22Rv1 (cell line): ENCODE data around the gene PTPN3.

Experiments
- ZFX ChIP-seq: fragments of 450-650 bp; IDR thresholded peaks from 2 replicates; pipeline ENCODE4 v1.6.1; 2017; ENCODE audit warnings: antibody characterized with exemption, borderline replicate concordance
- TF ChIP-seq, protein P1 (sequence below): fragments of 450-650 bp; IDR thresholded peaks from 2 replicates; pipeline ENCODE4 v1.5.1; 2017; ENCODE audit warnings: mild to moderate bottlenecking

DNA sequence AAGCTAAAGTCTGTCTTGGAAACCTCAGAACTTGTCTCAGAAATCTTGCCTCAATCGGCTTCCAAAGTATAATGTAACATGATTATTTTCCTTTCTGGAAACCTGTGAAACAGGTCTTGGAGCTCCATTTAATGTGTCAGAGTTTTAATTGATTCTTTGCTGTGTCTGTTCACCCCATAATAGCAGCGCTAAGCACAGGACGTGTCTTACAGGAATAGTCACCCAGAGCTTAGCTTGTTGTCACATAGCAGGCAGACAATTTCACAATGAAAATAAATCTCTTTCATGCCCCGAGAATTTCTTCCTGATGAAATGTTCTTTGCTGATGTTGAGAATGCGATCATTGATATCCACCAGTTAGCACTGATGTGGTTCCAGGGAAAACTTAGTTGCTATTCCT lies 40.2 kb upstream of the PTPN3 start:
- TF ChIP-seq, protein P1, sequence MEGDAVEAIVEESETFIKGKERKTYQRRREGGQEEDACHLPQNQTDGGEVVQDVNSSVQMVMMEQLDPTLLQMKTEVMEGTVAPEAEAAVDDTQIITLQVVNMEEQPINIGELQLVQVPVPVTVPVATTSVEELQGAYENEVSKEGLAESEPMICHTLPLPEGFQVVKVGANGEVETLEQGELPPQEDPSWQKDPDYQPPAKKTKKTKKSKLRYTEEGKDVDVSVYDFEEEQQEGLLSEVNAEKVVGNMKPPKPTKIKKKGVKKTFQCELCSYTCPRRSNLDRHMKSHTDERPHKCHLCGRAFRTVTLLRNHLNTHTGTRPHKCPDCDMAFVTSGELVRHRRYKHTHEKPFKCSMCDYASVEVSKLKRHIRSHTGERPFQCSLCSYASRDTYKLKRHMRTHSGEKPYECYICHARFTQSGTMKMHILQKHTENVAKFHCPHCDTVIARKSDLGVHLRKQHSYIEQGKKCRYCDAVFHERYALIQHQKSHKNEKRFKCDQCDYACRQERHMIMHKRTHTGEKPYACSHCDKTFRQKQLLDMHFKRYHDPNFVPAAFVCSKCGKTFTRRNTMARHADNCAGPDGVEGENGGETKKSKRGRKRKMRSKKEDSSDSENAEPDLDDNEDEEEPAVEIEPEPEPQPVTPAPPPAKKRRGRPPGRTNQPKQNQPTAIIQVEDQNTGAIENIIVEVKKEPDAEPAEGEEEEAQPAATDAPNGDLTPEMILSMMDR: no peak
- no peak for TF ChIP-seq ZFX
